Fibroblast of skin of right quadriceps (primary cell): ENCODE measurements around the gene IL20RB.

ENCODE experiments used
- DNase-seq: peaks from one replicate; pipeline ENCODE4 v3.0.0-alpha.2; 2013

The IL20RB gene

GRCh38 chr3:137041686-137042085, 83.9 kb downstream of the IL20RB start:
- DNase-seq: no peak

GRCh38 chr3:137046747-137047146, 89.0 kb downstream of the IL20RB start:
- no peak for DNase-seq

DNA sequence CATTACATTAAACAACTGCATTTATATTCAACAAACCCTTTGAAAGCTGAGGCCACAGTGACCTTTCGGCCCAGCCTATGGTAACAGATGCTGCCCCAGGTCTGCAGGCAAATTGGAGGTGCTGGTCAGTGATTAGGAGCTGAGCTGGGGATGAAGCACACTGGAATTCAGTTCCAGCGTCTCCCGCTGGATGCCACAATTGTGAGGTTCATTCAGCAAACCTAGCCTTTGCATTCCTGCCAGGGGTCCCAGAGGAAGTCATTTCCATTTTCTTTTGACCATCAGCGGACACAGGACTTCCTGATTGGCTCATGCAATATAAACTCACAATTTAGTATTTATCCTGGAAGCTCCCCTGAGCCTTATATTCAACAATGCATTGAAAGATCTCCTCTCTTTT, 89.5 kb downstream of the IL20RB start:
- no peak for DNase-seq

- no peak for DNase-seq
Measured at GRCh38 chr3:137050281-137050680, 92.5 kb downstream of the IL20RB start.

GRCh38 chr3:137052298-137052697, 94.5 kb downstream of the IL20RB start:
- no peak for DNase-seq
